ENCODE results near the gene GJB5. TPM values are rescaled to one million over a fixed set of nuclear protein-coding genes. Genes with fewer than 3 reads are reported as not detected.

GJB5 gene
- total and polyA plus RNA-seq, 9 of the 15 experiments (the other 6 are each of a cell fraction or from before 2014, with no cell fraction given): 0.04 TPM; not detected in 8

GRCh38 chr1:34761776-34762307 lies 7.0 kb downstream of the GJB5 start (continued):
- TF ChIP-seq ARID3A (IDR thresholded peaks at IDR 0.05; ENCODE audit: borderline replicate concordance, low read depth, low read length): no peak
- TF ChIP-seq DPF2 (IDR thresholded peaks at IDR 0.05): no peak
- TF ChIP-seq FOXA3 (CRISPR knock-in tag; conservative IDR thresholded peaks at IDR 0.05 in 1 of 2, IDR thresholded peaks at IDR 0.05 in 1 of 2): no peak
- no peak for TF ChIP-seq POLR3A (IDR thresholded peaks at IDR 0.05; ENCODE audit: borderline replicate concordance, extremely low read depth, insufficient read depth, insufficient read length)
- TF ChIP-seq ZNF551 (CRISPR knock-in tag; IDR thresholded peaks at IDR 0.05): no peak
- TF ChIP-seq TRIM25 (IDR thresholded peaks at IDR 0.05; ENCODE audit: borderline replicate concordance): no peak
- no peak for TF ChIP-seq CBX8 (IDR thresholded peaks at IDR 0.05; ENCODE audit: borderline replicate concordance, extremely low read depth, low read depth, low read length, poor library complexity, severe bottlenecking)
- TF ChIP-seq POLR2A (conservative IDR thresholded peaks at IDR 0.05): no peak
- no peak for TF ChIP-seq TFAM (CRISPR knock-in tag; conservative IDR thresholded peaks at IDR 0.05)
- TF ChIP-seq RBFOX2 (IDR thresholded peaks at IDR 0.05; ENCODE audit: low read depth, low read length): no peak
- TF ChIP-seq HNRNPL (IDR thresholded peaks at IDR 0.05; ENCODE audit: low read depth, low read length): no peak
- no peak for TF ChIP-seq CBFA2T2 (conservative IDR thresholded peaks at IDR 0.05)
- TF ChIP-seq TARDBP (IDR thresholded peaks at IDR 0.05): no peak
- TF ChIP-seq MAFF (IDR thresholded peaks at IDR 0.05; ENCODE audit: low read length): no peak
- TF ChIP-seq ZNF717 (CRISPR knock-in tag; IDR thresholded peaks at IDR 0.05): no peak
- TF ChIP-seq ZNF695 (CRISPR knock-in tag; IDR thresholded peaks at IDR 0.05): no peak

All from K562 (cell line).